OCI-LY1 (cell line): Measurements from ENCODE around the gene CFAP57.

Experiments
- H2AFZ ChIP-seq: fragments of 200-600 bp; sonication (generic), shearing (Covaris generic); 2 replicates; pipeline ENCODE4 v1.6.0; 2014; ENCODE audit warnings: antibody characterized with exemption, mild to moderate bottlenecking, low read length
- H3F3A ChIP-seq: fragments of 200-600 bp; sonication (generic), shearing (Covaris generic); 2 replicates; pipeline ENCODE4 v1.6.0; 2014; ENCODE audit warnings: mild to moderate bottlenecking, antibody characterized with exemption, low read length, moderate library complexity; ENCODE audit not compliant: insufficient read depth
- H3K27ac ChIP-seq: fragments of 200-600 bp; sonication (generic); 2 replicates; pipeline ENCODE4 v1.5.1; 2014; ENCODE audit warnings: low read length, mixed run types, mild to moderate bottlenecking, low read depth; ENCODE audit not compliant: poor library complexity, severe bottlenecking
- H3K27me3 ChIP-seq: fragments of 200-600 bp; sonication (generic); 2 replicates; pipeline ENCODE4 v1.6.0; 2014; ENCODE audit warnings: antibody characterized with exemption, mild to moderate bottlenecking, low read length, moderate library complexity; ENCODE audit not compliant: insufficient read depth
- H3K36me3 ChIP-seq: fragments of 200-600 bp; sonication (generic); 2 replicates; pipeline ENCODE4 v1.6.1; 2014; ENCODE audit warnings: mild to moderate bottlenecking, antibody characterized with exemption, low read length, moderate library complexity, mixed read lengths; ENCODE audit not compliant: insufficient read depth
- H3K4me1 ChIP-seq: fragments of 200-600 bp; sonication (generic); 2 replicates; pipeline ENCODE4 v1.5.1; 2014; ENCODE audit warnings: mild to moderate bottlenecking, low read length, moderate library complexity; ENCODE audit not compliant: insufficient read depth, severe bottlenecking
- H3K4me2 ChIP-seq: fragments of 200-600 bp; sonication (generic), shearing (Covaris generic); 2 replicates; pipeline ENCODE4 v1.6.1; 2014; ENCODE audit warnings: low read length
- H3K4me3 ChIP-seq: fragments of 200-600 bp; sonication (generic); 2 replicates; pipeline ENCODE4 v1.5.1; 2014; ENCODE audit warnings: low read length, low read depth, mild to moderate bottlenecking, mixed read lengths; ENCODE audit not compliant: poor library complexity, severe bottlenecking
- H3K79me2 ChIP-seq: fragments of 200-600 bp; shearing (Covaris generic); 2 replicates; pipeline ENCODE4 v1.6.1; 2016; ENCODE audit warnings: mixed run types, low read length, mixed read lengths; ENCODE audit not compliant: insufficient read depth
- H3K9ac ChIP-seq: fragments of 200-600 bp; sonication (generic), shearing (Covaris generic); 2 replicates; pipeline ENCODE4 v1.6.1; 2014; ENCODE audit warnings: mild to moderate bottlenecking, low read length, mixed read lengths
- H3K9me2 ChIP-seq: fragments of 200-600 bp; sonication (generic), shearing (Covaris generic); 2 replicates; pipeline ENCODE4 v1.6.1; 2014; ENCODE audit warnings: low read depth, mild to moderate bottlenecking, low read length, mixed read lengths
- H3K9me3 ChIP-seq: fragments of 200-600 bp; shearing (Covaris generic); 2 replicates; pipeline ENCODE4 v1.6.1; 2014; ENCODE audit warnings: low read length, mixed read lengths
- H4K20me1 ChIP-seq: fragments of 200-600 bp; sonication (generic), shearing (Covaris generic); 2 replicates; pipeline ENCODE4 v1.6.0; 2016; ENCODE audit warnings: mild to moderate bottlenecking, low read length; ENCODE audit not compliant: insufficient read depth
- CTCF ChIP-seq: fragments of 200-600 bp; sonication (generic), shearing (Covaris generic); IDR thresholded peaks from 2 replicates; pipeline ENCODE4 v1.5.1; 2017; ENCODE audit warnings: mild to moderate bottlenecking, antibody characterized with exemption, low read length, moderate library complexity, mixed read lengths
- EZH2 ChIP-seq: fragments of 200-600 bp; sonication (generic), shearing (Covaris generic); IDR thresholded peaks from 2 replicates; pipeline ENCODE4 v1.8.0; 2017; ENCODE audit warnings: borderline replicate concordance, mixed run types, mild to moderate bottlenecking, antibody characterized with exemption, low read length, moderate library complexity, mixed read lengths

CFAP57 gene

GRCh38 chr1:43235451-43236121, 63.5 kb downstream of the CFAP57 start:
- H2AFZ ChIP-seq, result no peak overlapping the region
- H3K27ac ChIP-seq, result no peak overlapping the region
- H3K27me3 ChIP-seq, result no peaks in the 10 kb centered on the region
- no peaks in the 10 kb centered on the region for H3K4me1 ChIP-seq
- no peaks in the 10 kb centered on the region for H3K9me3 ChIP-seq
- H3K9ac ChIP-seq, result no peak overlapping the region
- H3K36me3 ChIP-seq, result no peaks in the 10 kb centered on the region
- H3K4me2 ChIP-seq, result no peak overlapping the region
- no peaks in the 10 kb centered on the region for H3F3A ChIP-seq
- no peak overlapping the region for H3K4me3 ChIP-seq
- TF ChIP-seq CTCF (no peak), EZH2 (no peak)
- no peaks in the 10 kb centered on the region for H4K20me1 ChIP-seq
- no peaks in the 10 kb centered on the region for H3K79me2 ChIP-seq
- H3K9me2 ChIP-seq, result no peaks in the 10 kb centered on the region

DNA sequence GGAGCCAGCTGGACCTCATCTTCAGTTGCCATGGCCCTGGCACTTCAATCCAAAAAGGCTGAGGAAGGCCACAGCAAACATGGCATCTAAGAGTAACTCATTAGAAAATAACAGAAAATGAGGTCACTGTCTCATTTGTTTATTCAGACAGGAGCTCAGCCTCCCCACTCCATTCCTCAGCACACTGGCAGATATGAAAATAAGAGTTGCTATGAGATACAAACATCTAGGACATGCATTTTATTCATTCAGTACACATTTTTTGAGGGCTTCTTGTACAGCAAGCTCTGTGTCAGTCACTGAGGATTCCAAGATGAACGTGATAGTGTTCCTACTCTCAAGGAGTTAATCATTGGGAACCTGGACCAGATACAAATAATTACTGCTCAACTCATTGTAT, 65.0 kb downstream of the CFAP57 start:
- no peaks in the 10 kb centered on the region for H3K36me3 ChIP-seq
- H3K4me1 ChIP-seq, result no peaks in the 10 kb centered on the region
- no peaks in the 10 kb centered on the region for H3K9me3 ChIP-seq
- H3K4me2 ChIP-seq, result no peak overlapping the region
- H2AFZ ChIP-seq, result no peak overlapping the region
- no peaks in the 10 kb centered on the region for H4K20me1 ChIP-seq
- H3K4me3 ChIP-seq, result no peak overlapping the region
- H3K9ac ChIP-seq, result no peak overlapping the region
- TF ChIP-seq CTCF (no peak), EZH2 (no peak)
- H3K27ac ChIP-seq, result no peak overlapping the region
- no peaks in the 10 kb centered on the region for H3K79me2 ChIP-seq
- no peaks in the 10 kb centered on the region for H3K9me2 ChIP-seq
- H3K27me3 ChIP-seq, result no peaks in the 10 kb centered on the region
- H3F3A ChIP-seq, result no peaks in the 10 kb centered on the region

GRCh38 chr1:43238085-43238484, 66.0 kb downstream of the CFAP57 start:
- Histone ChIP-seq H3K9me3 (no peaks in the 10 kb centered on the region), H3K79me2 (no peaks in the 10 kb centered on the region), H3K4me1 (no peaks in the 10 kb centered on the region), H3F3A (no peaks in the 10 kb centered on the region), H3K9ac (no peak overlapping the region), H4K20me1 (no peaks in the 10 kb centered on the region), H3K4me2 (no peak overlapping the region), H3K36me3 (no peaks in the 10 kb centered on the region), H3K27me3 (no peaks in the 10 kb centered on the region), H2AFZ (no peak overlapping the region), H3K27ac (no peak overlapping the region), H3K4me3 (no peak overlapping the region), H3K9me2 (no peaks in the 10 kb centered on the region)
- peak; percentile 66 for TF ChIP-seq CTCF
- TF ChIP-seq EZH2, result no peak
